Measurements from ENCODE around the gene IGFL2.

DNA sequence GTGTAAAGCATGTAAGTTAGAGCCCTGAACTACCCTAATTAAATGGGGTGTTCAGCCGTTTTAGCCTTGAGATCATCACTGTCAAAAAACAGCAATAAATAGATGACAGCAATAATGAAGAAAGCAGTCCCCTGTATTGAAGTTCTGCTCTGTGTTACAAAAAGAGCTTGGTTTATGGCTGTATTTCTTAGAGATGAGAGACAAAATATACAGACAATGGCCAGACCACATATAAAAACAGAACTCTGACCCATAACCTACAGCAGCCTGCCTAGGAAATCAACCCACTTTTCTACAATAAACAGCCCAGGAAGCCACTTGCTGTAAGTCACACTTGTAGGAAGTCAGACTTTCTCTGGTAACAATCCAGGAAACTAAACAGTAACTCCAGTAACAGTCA, 34.3 kb upstream of the IGFL2 start:
- TF ChIP-seq, protein P1, sequence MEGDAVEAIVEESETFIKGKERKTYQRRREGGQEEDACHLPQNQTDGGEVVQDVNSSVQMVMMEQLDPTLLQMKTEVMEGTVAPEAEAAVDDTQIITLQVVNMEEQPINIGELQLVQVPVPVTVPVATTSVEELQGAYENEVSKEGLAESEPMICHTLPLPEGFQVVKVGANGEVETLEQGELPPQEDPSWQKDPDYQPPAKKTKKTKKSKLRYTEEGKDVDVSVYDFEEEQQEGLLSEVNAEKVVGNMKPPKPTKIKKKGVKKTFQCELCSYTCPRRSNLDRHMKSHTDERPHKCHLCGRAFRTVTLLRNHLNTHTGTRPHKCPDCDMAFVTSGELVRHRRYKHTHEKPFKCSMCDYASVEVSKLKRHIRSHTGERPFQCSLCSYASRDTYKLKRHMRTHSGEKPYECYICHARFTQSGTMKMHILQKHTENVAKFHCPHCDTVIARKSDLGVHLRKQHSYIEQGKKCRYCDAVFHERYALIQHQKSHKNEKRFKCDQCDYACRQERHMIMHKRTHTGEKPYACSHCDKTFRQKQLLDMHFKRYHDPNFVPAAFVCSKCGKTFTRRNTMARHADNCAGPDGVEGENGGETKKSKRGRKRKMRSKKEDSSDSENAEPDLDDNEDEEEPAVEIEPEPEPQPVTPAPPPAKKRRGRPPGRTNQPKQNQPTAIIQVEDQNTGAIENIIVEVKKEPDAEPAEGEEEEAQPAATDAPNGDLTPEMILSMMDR (IDR thresholded peaks at IDR 0.05): no peak
- no peak for TF ChIP-seq POLR2A (IDR thresholded peaks at IDR 0.05)
